Fibroblast of skin of left biceps (primary cell): ENCODE measurements around the gene SPTLC3.

Source experiments
- DNase-seq, 2 experiments: peaks; one replicate each; pipeline ENCODE4 v3.0.0-alpha.2; 2013; ENCODE audit warnings: low read depth in 2 of 2

SPTLC3 gene

DNA sequence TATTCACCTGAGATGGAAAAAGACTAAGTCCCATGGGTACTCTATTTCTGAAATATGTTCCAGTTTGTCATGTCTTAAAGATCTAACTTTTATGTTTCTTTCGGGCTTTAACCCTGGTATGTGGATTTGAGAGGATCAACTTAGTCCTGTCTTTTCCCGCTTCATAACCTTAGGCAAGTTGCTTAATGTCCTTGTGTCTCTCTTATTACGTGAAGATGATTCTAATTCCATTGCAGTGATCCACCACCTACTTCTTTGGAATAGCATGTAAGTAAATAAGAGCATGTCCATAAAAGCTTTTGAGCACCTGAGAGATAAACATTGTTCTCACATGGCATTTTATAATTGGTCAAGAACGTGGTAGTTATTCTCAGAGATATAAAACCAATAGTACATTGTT, 23.0 kb downstream of the SPTLC3 start:
- DNase-seq: no peak

- no peak for DNase-seq
Observed at GRCh38 chr20:13034115-13034514, 25.3 kb downstream of the SPTLC3 start.

DNA sequence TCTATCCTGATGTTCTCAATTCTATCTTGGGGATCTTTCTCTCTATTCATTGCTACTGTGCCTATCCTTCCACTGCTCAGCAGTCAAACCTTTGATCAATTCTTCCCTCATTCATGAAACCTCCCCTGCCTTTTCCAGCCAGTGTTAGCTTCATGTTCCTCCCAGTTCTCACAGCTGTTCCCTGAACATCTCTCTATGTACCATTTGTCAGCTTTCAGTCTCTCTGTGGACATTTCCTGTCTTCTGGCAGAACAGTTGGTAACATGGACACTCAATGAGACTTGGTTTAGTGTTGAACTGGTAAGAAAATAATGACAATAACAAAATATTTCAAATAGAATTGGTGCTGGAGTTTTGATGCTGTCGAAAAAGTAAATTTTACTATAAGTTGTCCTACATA, 26.2 kb downstream of the SPTLC3 start:
- DNase-seq: no peak

- no peak for DNase-seq
Observed at GRCh38 chr20:13035399-13036152, 26.8 kb downstream of the SPTLC3 start.

GRCh38 chr20:13037727-13038126, 29.0 kb downstream of the SPTLC3 start:
- no peak for DNase-seq

DNA sequence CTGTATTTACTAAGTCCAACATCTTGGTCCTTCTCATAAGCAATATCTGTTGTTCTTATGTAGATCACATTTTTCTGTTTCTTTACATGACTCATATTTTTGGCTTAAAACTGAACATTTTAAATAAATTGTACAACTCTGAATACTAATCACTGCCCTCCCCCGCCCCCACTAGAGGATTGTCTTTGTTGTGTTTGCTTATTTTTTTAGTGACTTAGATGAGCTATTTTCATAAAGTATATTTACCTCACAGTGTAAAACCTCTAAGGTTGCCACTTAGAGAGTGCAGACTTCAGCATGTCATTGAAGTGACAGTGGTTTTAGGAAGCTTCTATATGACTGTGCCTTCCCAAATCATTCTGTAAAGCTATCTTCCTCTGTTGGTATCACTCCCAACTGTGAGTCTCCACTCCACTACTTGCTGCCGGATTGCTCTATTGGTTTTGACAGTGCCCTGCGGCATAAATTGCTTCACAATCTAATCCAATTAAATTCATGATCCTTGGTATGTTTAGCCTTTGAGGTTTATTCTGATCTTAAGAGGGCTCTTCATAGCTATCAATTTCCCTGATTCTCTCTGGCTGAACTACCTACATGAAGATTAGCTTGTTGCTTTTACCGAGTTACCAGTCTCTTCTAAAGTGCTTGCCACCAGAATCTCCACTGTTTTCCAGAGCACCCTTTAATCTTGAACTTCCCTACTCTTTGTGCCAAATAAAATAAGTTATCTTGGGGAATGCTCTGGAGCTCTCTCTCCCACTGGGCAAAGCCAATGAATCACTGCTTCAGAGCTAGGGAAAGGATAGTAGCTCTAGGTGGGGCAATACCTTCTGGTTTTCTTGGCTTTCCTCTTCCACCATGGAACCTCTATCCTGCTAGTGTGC, 33.0 kb downstream of the SPTLC3 start:
- DNase-seq: no peak

DNA sequence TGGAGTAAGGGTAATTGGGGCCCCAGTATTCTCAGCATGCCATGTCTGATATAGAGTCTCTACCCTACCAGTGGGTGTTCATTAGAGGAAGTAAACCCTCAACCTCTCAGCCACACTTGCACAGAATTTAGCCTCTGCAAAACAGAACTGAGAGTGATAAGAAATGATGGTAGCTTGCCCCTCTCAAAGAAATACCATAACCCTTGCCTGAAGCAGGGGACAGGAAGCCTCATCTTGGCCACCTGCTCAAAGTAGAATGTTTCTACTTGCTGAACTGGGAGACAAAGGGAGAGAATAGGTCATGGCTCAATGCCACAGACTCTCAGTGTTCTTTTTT, 33.7 kb downstream of the SPTLC3 start:
- no peak for DNase-seq

DNA sequence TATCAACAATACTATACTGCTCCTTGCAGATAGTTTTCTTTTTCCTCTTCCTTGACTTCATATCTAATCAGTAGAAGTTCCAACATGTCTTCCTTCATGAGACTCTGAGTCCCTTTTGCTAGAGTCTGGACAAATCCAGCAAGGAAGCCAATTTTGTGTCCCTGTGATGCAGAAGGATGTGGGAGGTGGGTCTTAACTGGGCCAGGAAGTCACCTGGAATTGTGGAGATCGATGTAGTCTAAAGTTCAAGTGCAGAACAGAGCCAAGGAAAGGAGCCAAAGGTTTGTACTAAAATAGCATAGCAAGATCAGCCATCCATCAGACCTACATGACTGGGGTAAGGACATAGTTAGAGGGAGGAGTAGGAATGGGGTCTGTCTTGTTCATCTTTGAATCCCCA, 37.6 kb downstream of the SPTLC3 start:
- no peak for DNase-seq

DNA sequence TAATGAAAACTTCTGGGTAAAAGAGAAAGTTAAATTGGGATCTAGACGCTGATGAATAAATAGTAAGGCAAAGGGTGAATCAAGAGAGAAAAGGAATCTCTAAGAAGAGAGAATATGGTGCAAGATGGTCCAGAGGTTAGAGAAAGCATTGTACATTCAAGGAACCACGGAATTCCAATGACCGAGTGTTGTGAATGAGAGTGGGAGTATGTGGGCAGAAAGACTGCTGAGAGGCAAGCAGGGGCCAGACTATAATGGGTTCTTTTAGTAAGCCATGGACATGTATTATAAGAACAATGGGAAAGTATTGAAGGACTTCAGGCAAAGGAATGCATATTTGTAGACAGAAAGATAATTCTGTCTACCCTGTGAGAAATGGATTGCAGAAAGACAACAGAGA, 45.2 kb downstream of the SPTLC3 start:
- no peak for DNase-seq

DNA sequence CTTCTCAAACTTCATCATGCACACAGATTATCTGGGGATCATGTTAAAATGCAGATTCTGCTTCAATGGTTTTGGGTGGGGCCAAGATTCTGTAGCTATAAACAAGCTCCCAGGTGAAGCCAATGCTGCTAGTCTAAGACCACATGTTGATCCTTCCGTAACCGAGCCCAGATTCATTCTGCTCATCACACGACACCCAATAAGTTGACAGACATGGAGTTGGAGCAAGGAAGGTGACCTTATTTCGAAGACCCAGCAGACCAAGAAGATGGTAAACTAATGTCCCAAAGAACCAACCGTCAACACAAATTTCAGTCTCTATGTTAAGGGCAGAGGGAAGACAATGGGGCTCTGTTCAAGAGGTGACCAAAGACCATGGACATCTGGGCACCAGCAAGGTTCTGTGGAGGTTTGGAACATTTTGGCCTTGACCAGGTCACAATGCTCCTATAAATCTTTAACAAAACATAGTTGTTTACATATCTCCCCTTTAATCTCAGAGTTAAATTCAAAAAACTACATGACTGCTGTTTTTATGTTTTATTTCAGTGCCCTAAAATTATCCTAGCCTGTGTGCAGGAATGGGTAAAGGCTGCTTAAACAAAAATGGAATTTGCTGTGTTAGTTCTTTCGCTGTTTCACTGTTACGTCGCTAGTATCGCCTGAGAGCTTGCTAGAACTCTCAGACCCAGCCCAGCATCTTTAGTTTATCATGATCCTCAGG, 50.1 kb downstream of the SPTLC3 start:
- DNase-seq: no peak

- DNase-seq: no peak
Observed at GRCh38 chr20:13059398-13060136, 50.8 kb downstream of the SPTLC3 start.

DNA sequence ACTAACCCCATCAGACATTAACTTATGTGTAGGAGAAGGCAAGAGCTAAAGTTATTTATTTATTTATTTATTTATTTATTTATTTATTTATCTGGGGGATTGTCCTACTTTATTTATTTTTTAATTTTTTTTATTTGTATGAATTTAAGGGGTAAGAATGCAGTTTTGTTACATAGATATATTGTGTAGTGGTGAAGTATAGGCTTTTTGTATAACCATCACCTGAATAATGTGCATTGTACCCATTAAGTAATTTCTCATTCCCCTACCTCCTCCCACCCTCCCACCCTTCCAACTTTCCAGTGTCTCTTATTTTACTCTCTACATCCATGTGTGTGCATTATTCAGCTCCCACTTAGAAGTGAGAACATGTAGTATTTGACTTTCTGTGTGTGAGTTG, 51.6 kb downstream of the SPTLC3 start:
- no peak for DNase-seq

DNA sequence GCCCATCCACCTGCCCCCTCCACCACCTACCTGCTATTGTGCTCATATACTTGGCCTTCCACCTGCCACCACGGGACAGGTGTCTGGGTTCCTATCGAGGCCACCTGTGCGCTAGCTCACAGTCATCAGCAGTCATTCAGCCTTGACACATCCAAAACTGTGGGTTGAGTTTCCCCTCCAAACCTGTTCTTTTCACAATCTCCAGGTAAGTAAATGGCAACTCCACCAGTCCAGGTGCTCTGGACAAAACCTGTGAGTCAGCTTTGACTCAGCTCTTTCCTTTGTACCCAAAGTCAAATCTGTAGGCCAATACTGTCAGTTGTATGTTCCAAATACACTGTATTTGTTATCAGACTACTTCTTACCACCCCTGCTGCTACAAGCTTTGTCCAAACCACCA, 52.6 kb downstream of the SPTLC3 start:
- no peak for DNase-seq

GRCh38 chr20:13062789-13063188, 54.0 kb downstream of the SPTLC3 start:
- no peak for DNase-seq

GRCh38 chr20:13068336-13068735, 59.6 kb downstream of the SPTLC3 start:
- no peak for DNase-seq

DNA sequence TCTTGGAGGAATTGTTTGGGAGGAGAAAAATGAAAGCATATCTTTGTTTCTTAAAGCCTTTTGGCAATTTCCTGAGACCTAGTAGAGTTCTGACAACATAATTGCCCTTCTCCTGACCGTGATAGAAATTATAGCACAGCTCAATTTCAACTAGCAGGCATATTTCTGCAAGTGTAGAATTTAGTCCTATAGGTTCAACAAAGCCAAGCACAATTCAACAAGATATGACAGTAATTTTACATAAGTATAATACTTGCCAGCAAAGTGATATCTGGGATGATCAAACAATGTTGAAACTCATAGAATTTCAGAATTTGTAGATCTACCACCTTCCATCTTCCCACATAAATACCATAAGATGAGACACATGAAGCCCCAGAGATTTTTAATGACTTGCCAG, 73.1 kb downstream of the SPTLC3 start:
- DNase-seq: no peak

DNA sequence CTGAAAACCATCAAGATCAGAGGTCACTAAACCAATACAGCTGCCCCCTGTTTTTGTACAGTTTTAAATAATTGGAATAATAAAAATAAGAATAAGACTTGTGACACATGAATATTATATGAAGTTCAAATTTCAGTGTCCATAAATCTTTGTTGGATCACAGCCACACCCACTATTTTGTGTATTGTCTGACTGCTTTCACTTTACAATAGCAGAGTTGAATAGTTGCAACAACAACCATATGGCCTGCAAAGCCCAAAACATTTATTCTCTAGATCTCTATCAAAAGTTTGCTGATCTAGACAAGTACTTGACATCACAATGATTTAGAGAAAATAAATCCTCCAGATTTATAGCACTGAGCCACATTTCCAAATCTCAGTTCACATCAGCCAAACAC, 73.6 kb downstream of the SPTLC3 start:
- no peak for DNase-seq

DNA sequence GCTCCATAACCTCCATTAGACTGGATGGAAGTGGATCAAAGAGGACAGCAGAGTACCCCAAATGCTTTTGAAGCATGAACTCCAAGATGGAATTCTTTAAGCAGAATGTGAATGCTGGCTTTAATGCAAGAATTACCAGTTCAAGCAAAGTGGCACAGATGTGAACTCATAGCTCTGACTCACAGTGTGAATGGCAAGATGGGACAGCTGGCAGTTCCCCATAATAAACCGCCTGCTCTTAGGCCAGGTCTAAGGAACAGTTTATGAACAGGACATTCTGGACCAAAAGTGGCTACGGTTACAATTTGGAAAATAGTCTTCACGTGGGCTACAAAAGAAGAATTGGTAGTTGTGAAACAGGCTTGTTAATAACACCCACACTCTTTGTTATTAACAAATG, 76.5 kb downstream of the SPTLC3 start:
- DNase-seq: no peak

- DNase-seq: no peak
Observed at GRCh38 chr20:13089950-13090469, 81.2 kb downstream of the SPTLC3 start.

- DNase-seq: no peak
Observed at GRCh38 chr20:13092111-13092510, 83.3 kb downstream of the SPTLC3 start.

DNA sequence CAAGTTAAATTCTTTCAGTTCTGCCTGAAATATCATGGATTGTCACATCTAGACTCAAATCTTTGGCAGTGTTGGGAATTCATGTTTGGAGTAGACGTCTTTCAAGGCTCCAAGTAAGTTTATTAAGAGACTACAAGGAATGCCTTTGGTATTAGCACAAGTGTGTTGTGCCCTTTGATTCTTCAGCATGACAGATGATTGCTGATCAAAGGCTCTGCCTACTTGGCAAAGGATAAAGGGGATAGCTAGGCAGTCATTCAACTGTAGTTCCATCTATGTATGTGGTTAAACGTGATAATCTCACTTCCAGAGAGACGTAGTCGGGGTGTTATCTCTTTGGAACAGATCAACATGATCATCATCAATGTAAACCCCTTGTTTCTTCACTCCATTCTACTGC, 86.2 kb downstream of the SPTLC3 start:
- DNase-seq: no peak
